SK-N-SH (cell line): ENCODE measurements around the gene BCAS2.

Experiments
- EP300 ChIP-seq, 2 experiments: IDR thresholded peaks; 2 replicates each; pipeline versions ENCODE4 v1.4.0 to v1.6.1; 2012; ENCODE audit warnings: borderline replicate concordance in 1 of 2, low read depth in 1 of 2, low read length in 1 of 2
- FOXM1 ChIP-seq: IDR thresholded peaks from 2 replicates; pipeline ENCODE4 v1.4.0; 2012; ENCODE audit warnings: low read depth, mild to moderate bottlenecking
- MXI1 ChIP-seq: IDR thresholded peaks from 2 replicates; pipeline ENCODE4 v1.6.1; 2012; ENCODE audit warnings: mild to moderate bottlenecking, low read depth, low read length, improper control_type of control experiment
- POLR2AphosphoS5 ChIP-seq: IDR thresholded peaks from 2 replicates; pipeline ENCODE4 v1.6.1; 2012; ENCODE audit warnings: low read depth, low read length
- RFX5 ChIP-seq: IDR thresholded peaks from 2 replicates; pipeline ENCODE4 v1.6.1; 2012; ENCODE audit warnings: mild to moderate bottlenecking, improper control_type of control experiment, low read length
- SMC3 ChIP-seq: IDR thresholded peaks from 2 replicates; pipeline ENCODE4 v1.6.1; 2012; ENCODE audit warnings: low read depth, low read length, improper control_type of control experiment
- TAF1 ChIP-seq: IDR thresholded peaks from 2 replicates; pipeline ENCODE4 v1.6.1; 2012; ENCODE audit warnings: low read depth, mild to moderate bottlenecking, low read length, moderate library complexity, borderline replicate concordance
- TCF12 ChIP-seq: IDR thresholded peaks from 2 replicates; pipeline ENCODE4 v1.4.0; 2012
- YY1 ChIP-seq: IDR thresholded peaks from 2 replicates; pipeline ENCODE4 v1.4.0; 2012; ENCODE audit warnings: low read depth, mild to moderate bottlenecking
- TF ChIP-seq, protein P1 (sequence below): fragments of 200-600 bp; sonication (generic); IDR thresholded peaks from 2 replicates; pipeline ENCODE4 v1.6.1; 2017; ENCODE audit warnings: antibody characterized with exemption, mild to moderate bottlenecking, moderate library complexity
- TF ChIP-seq, protein P2 (sequence below): IDR thresholded peaks from 2 replicates; pipeline ENCODE4 v1.6.1; 2012; ENCODE audit warnings: mild to moderate bottlenecking, low read depth, low read length, moderate library complexity
- TF ChIP-seq, protein P3 (sequence below): fragments of 150-350 bp; IDR thresholded peaks from 2 replicates; pipeline ENCODE4 v1.6.1; 2016; ENCODE audit warnings: mild to moderate bottlenecking, low read depth, low read length

DNA sequence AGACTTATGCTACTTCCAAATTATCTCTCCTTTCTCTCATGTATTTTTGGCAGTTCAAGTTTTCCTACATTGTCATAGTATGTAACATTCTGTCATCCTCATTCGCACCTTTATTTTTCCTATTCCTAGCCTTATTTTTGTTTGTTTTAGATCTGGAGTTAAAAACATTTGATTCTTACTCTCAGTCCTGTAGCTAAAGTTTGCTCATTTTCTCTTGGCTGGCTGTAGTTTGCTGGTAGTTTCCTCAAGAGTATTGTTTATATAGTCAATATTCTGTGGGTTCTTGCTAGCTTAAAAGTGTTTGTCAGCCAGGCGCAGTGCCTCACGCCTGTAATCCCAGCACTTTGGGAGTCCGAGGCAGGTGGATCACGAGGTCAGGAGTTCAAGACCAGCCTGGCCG, 40.6 kb downstream of the BCAS2 start:
- TF ChIP-seq RFX5 = no peak
- TF ChIP-seq, protein P1, sequence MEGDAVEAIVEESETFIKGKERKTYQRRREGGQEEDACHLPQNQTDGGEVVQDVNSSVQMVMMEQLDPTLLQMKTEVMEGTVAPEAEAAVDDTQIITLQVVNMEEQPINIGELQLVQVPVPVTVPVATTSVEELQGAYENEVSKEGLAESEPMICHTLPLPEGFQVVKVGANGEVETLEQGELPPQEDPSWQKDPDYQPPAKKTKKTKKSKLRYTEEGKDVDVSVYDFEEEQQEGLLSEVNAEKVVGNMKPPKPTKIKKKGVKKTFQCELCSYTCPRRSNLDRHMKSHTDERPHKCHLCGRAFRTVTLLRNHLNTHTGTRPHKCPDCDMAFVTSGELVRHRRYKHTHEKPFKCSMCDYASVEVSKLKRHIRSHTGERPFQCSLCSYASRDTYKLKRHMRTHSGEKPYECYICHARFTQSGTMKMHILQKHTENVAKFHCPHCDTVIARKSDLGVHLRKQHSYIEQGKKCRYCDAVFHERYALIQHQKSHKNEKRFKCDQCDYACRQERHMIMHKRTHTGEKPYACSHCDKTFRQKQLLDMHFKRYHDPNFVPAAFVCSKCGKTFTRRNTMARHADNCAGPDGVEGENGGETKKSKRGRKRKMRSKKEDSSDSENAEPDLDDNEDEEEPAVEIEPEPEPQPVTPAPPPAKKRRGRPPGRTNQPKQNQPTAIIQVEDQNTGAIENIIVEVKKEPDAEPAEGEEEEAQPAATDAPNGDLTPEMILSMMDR = no peak
- TF ChIP-seq TAF1 = no peak
- no peak for TF ChIP-seq EP300 (IDR thresholded peaks at IDR 0.05; ENCODE audit: borderline replicate concordance in 1 of 2, low read depth in 1 of 2, low read length in 1 of 2)
- TF ChIP-seq FOXM1 = no peak
- TF ChIP-seq MXI1 = no peak
- no peak for TF ChIP-seq POLR2AphosphoS5
- no peak for TF ChIP-seq SMC3
- TF ChIP-seq YY1 = no peak
- TF ChIP-seq TCF12 = no peak
- TF ChIP-seq, protein P2, sequence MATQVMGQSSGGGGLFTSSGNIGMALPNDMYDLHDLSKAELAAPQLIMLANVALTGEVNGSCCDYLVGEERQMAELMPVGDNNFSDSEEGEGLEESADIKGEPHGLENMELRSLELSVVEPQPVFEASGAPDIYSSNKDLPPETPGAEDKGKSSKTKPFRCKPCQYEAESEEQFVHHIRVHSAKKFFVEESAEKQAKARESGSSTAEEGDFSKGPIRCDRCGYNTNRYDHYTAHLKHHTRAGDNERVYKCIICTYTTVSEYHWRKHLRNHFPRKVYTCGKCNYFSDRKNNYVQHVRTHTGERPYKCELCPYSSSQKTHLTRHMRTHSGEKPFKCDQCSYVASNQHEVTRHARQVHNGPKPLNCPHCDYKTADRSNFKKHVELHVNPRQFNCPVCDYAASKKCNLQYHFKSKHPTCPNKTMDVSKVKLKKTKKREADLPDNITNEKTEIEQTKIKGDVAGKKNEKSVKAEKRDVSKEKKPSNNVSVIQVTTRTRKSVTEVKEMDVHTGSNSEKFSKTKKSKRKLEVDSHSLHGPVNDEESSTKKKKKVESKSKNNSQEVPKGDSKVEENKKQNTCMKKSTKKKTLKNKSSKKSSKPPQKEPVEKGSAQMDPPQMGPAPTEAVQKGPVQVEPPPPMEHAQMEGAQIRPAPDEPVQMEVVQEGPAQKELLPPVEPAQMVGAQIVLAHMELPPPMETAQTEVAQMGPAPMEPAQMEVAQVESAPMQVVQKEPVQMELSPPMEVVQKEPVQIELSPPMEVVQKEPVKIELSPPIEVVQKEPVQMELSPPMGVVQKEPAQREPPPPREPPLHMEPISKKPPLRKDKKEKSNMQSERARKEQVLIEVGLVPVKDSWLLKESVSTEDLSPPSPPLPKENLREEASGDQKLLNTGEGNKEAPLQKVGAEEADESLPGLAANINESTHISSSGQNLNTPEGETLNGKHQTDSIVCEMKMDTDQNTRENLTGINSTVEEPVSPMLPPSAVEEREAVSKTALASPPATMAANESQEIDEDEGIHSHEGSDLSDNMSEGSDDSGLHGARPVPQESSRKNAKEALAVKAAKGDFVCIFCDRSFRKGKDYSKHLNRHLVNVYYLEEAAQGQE = no peak
- TF ChIP-seq, protein P3, sequence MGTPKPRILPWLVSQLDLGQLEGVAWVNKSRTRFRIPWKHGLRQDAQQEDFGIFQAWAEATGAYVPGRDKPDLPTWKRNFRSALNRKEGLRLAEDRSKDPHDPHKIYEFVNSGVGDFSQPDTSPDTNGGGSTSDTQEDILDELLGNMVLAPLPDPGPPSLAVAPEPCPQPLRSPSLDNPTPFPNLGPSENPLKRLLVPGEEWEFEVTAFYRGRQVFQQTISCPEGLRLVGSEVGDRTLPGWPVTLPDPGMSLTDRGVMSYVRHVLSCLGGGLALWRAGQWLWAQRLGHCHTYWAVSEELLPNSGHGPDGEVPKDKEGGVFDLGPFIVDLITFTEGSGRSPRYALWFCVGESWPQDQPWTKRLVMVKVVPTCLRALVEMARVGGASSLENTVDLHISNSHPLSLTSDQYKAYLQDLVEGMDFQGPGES = no peak
